Liver (tissue), 3 donors: ENCODE measurements around the gene SREBF1.

Experiments used
- FOXA2 ChIP-seq: IDR thresholded peaks from 2 replicates; pipeline ENCODE4 v1.6.1; 2016; ENCODE audit warnings: antibody characterized with exemption
- GABPA ChIP-seq, 2 donors: IDR thresholded peaks in 1 of 2; conservative IDR thresholded peaks in 1 of 2; 2 replicates each; pipeline ENCODE4 v1.6.1; 2016; ENCODE audit warnings: antibody characterized with exemption in 2 of 2, mild to moderate bottlenecking in 1 of 2, moderate library complexity in 1 of 2
- JUND ChIP-seq, 2 donors: IDR thresholded peaks; 2 replicates each; pipeline ENCODE4 v1.6.1; 2016; ENCODE audit warnings: antibody characterized with exemption in 2 of 2
- RAD21 ChIP-seq, 2 donors: IDR thresholded peaks; 2 replicates each; pipeline ENCODE4 v1.6.1; 2016; ENCODE audit warnings: antibody characterized with exemption in 2 of 2, mild to moderate bottlenecking in 2 of 2
- TF ChIP-seq, protein P1 (sequence below): fragments of 150-350 bp; IDR thresholded peaks from 2 replicates; pipeline ENCODE4 v1.5.1; 2017; ENCODE audit warnings: improper control_type of control experiment, low read depth, low read length; ENCODE audit not compliant: missing input control
- donor health status: healthy.
- donor health status: healthy.

DNA sequence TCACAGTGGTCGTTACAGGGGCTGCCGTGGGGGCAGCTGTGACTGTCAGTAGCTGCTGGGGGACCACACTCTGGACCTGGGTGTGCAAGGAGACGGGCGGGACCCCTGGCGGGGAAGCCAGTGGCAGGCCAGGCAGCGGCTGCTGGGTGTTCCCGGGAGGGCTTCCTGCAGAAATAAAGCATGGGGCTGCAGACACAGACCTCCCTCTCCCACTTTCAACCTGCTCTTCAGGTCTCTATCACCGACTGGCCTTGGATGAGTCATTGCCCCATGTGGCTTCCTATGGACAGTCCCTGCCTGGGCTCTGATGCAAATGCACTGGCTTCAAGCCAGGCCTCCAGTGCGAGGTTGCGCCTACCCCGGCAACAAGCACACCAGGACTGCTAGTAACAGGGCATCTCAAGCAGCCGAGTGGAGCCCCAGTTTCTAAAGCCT, 17.2 kb downstream of the SREBF1 start:
- TF ChIP-seq, protein P1, sequence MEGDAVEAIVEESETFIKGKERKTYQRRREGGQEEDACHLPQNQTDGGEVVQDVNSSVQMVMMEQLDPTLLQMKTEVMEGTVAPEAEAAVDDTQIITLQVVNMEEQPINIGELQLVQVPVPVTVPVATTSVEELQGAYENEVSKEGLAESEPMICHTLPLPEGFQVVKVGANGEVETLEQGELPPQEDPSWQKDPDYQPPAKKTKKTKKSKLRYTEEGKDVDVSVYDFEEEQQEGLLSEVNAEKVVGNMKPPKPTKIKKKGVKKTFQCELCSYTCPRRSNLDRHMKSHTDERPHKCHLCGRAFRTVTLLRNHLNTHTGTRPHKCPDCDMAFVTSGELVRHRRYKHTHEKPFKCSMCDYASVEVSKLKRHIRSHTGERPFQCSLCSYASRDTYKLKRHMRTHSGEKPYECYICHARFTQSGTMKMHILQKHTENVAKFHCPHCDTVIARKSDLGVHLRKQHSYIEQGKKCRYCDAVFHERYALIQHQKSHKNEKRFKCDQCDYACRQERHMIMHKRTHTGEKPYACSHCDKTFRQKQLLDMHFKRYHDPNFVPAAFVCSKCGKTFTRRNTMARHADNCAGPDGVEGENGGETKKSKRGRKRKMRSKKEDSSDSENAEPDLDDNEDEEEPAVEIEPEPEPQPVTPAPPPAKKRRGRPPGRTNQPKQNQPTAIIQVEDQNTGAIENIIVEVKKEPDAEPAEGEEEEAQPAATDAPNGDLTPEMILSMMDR: no peak
- no peak for TF ChIP-seq GABPA (IDR thresholded peaks at IDR 0.05 in 1 of 2, conservative IDR thresholded peaks at IDR 0.05 in 1 of 2)
- TF ChIP-seq FOXA2: no peak
- peak; percentile 95 to 98 for TF ChIP-seq JUND (IDR thresholded peaks at IDR 0.05)
- TF ChIP-seq RAD21 (IDR thresholded peaks at IDR 0.05): peak in 1 of 2 donors; percentile 50
